HG03558 (cell line): ENCODE measurements around the gene FRS2.
"Not testable (repeated sequence)": the region's sequence is repeated elsewhere in the genome, so short reads cannot be mapped to it uniquely, and the experiment has no call there.

Experiments used
- ATAC-seq: cut with Tn5 transposase; IDR thresholded peaks from one replicate; pipeline ENCODE4 v1.9.1; 2021; ENCODE audit warnings: moderate number of reproducible peaks; ENCODE audit not compliant: unreplicated experiment; ENCODE audit errors: extremely low read depth

FRS2 gene

GRCh38 chr12:69470189-69471075 is at the start of gene FRS2:
Gene FRS2, plus strand, starts transcription at chr12:69470388. Its CDS starts 98,643 bp downstream, at chr12:69569031.
- ATAC-seq: peak; percentile 80

GRCh38 chr12:69421548-69421947 is 48.6 kb upstream of the FRS2 start:
- ATAC-seq: no peak

- no peak for ATAC-seq
These were observed 46.9 kb upstream of the FRS2 start for GRCh38 chr12:69423037-69423905.

GRCh38 chr12:69425417-69425816 is 44.8 kb upstream of the FRS2 start:
- no peak for ATAC-seq

- no peak for ATAC-seq
These were observed 41.7 kb upstream of the FRS2 start for GRCh38 chr12:69428351-69429073.

GRCh38 chr12:69430942-69431590 is 39.1 kb upstream of the FRS2 start:
- ATAC-seq: no peak

GRCh38 chr12:69431591-69432222 is 38.5 kb upstream of the FRS2 start:
- ATAC-seq: no peak

- no peak for ATAC-seq
These were observed 36.5 kb upstream of the FRS2 start for GRCh38 chr12:69433653-69434052.

GRCh38 chr12:69435644-69436043 is 34.5 kb upstream of the FRS2 start:
- no peak for ATAC-seq

- ATAC-seq: no peak
These were observed 33.1 kb upstream of the FRS2 start for GRCh38 chr12:69437073-69437472.

- no peak for ATAC-seq
These were observed 31.6 kb upstream of the FRS2 start for GRCh38 chr12:69438539-69438938.

- ATAC-seq: no peak
These were observed 30.2 kb upstream of the FRS2 start for GRCh38 chr12:69440016-69440415.

GRCh38 chr12:69440886-69441285 is 29.3 kb upstream of the FRS2 start:
- ATAC-seq: no peak

GRCh38 chr12:69442894-69443293 is 27.3 kb upstream of the FRS2 start:
- ATAC-seq: no peak

GRCh38 chr12:69443916-69444315 is 26.3 kb upstream of the FRS2 start:
- ATAC-seq: no peak

- ATAC-seq: no peak
These were observed 22.3 kb upstream of the FRS2 start for GRCh38 chr12:69447892-69448291.

- not testable (repeated sequence) for ATAC-seq
These were observed 17.5 kb upstream of the FRS2 start for GRCh38 chr12:69452598-69453132.

- no peak for ATAC-seq
These were observed 13.9 kb upstream of the FRS2 start for GRCh38 chr12:69456239-69456638.

- no peak for ATAC-seq
These were observed 12.8 kb upstream of the FRS2 start for GRCh38 chr12:69457433-69457832.
